B cell (primary cell): ENCODE data around the gene SKIC8. TPM values are rescaled to one million over a fixed set of nuclear protein-coding genes. Genes with fewer than 3 reads are reported as not detected.

Experiments
- ATAC-seq: fragments of 200-7000 bp; cut with Tn5 transposase; one replicate; pipeline ENCODE4 v1.10.0; 2021; ENCODE audit warnings: low read depth, mild to moderate bottlenecking, moderate number of reproducible peaks, moderate library complexity
- CTCF ChIA-PET: fragments of 350-600 bp; sonication (Branson Sonifier 250); formaldehyde crosslinking; loops from one replicate; lab custom pipeline; 2021; ENCODE audit warnings: antibody characterized with exemption, inconsistent platforms; lab: Charles Lee
- POLR2A ChIA-PET: fragments of 350-600 bp; sonication (Branson Sonifier 250); formaldehyde crosslinking; loops from one replicate; lab custom pipeline; 2021; ENCODE audit warnings: antibody characterized with exemption; lab: Charles Lee
- DNase-seq: peaks from one replicate; pipeline ENCODE4 v3.0.0; 2013
- H2AFZ ChIP-seq: 2 replicates; pipeline ENCODE4 v1.6.1; 2012; ENCODE audit warnings: mild to moderate bottlenecking, low read depth, low read length; ENCODE audit not compliant: insufficient read depth, poor library complexity, severe bottlenecking
- H3K27ac ChIP-seq, 2 donors: 1 replicate in 1 of 2; 2 replicates in 1 of 2; pipeline ENCODE4 v1.5.1; 2012 to 2013; ENCODE audit warnings: low read length in 2 of 2, mild to moderate bottlenecking in 2 of 2, moderate library complexity in 1 of 2
- H3K27me3 ChIP-seq, 4 experiments: fragments of 200-600 bp in 1 of 4; sonication (generic) in 1 of 4; replicated peaks in 1 of 4; 1 replicate in 2 of 4; 2 replicates in 2 of 4; pipeline versions ENCODE4 v1.6.1 to v1.7.0; 2013 to 2016; ENCODE audit warnings: low read length in 3 of 4, mild to moderate bottlenecking in 2 of 4, mixed read lengths in 1 of 4, moderate library complexity in 1 of 4; ENCODE audit not compliant: insufficient read depth in 4 of 4, control insufficient read depth in 3 of 4; ENCODE audit errors: control extremely low read depth in 1 of 4
- H3K36me3 ChIP-seq, 2 experiments: replicated peaks in 1 of 2; 1 replicate in 1 of 2; 2 replicates in 1 of 2; pipeline versions ENCODE4 v1.6.1 to v1.7.1; 2013; ENCODE audit warnings: low read length in 1 of 2; ENCODE audit not compliant: insufficient read depth in 2 of 2, control insufficient read depth in 1 of 2; ENCODE audit errors: control extremely low read depth in 1 of 2, extremely low read depth in 1 of 2
- H3K4me1 ChIP-seq, 2 donors: fragments of 200-600 bp in 1 of 2; sonication (generic) in 1 of 2; 1 replicate in 1 of 2; 2 replicates in 1 of 2; pipeline versions ENCODE4 v1.5.1 to v1.6.1; 2013 to 2017; ENCODE audit warnings: low read length in 2 of 2; ENCODE audit not compliant: control insufficient read depth in 2 of 2, insufficient read depth in 2 of 2
- H3K4me2 ChIP-seq: replicated peaks from 2 replicates; pipeline ENCODE3; 2012; ENCODE audit warnings: mild to moderate bottlenecking, low read depth, low read length; ENCODE audit not compliant: poor library complexity, severe bottlenecking
- H3K4me3 ChIP-seq, 5 experiments: fragments of 200-600 bp in 1 of 5; sonication (generic) in 1 of 5; 1 replicate in 3 of 5; 2 replicates in 2 of 5; pipeline versions ENCODE4 v1.5.1 to v1.7.0; 2011 to 2016; ENCODE audit warnings: low read length in 4 of 5, mild to moderate bottlenecking in 4 of 5, low read depth in 2 of 5, control low read depth in 1 of 5, moderate library complexity in 1 of 5; ENCODE audit not compliant: insufficient read depth in 1 of 5; ENCODE audit errors: control extremely low read depth in 1 of 5, extremely low read depth in 1 of 5
- H3K79me2 ChIP-seq: fragments of 200-600 bp; sonication (generic); one replicate; pipeline ENCODE4 v1.6.0; 2016; ENCODE audit warnings: low read length; ENCODE audit not compliant: control insufficient read depth, insufficient read depth
- H3K9ac ChIP-seq: fragments of 200-600 bp; sonication (generic); 2 replicates; pipeline ENCODE4 v1.6.1; 2017; ENCODE audit warnings: mild to moderate bottlenecking, low read length, moderate library complexity
- H3K9me3 ChIP-seq, 3 donors: one replicate each; pipeline versions ENCODE4 v1.6.1 to v1.7.1; 2013; ENCODE audit warnings: low read length in 2 of 3; ENCODE audit not compliant: control insufficient read depth in 2 of 3, insufficient read depth in 1 of 3; ENCODE audit errors: control extremely low read depth in 1 of 3
- H4K20me1 ChIP-seq: 2 replicates; pipeline ENCODE4 v1.6.0; 2012; ENCODE audit warnings: mild to moderate bottlenecking, low read length; ENCODE audit not compliant: insufficient read depth, control insufficient read depth, poor library complexity, severe bottlenecking
- H3K27ac Mint-ChIP-seq: one replicate; pipeline ENCODE4 v1.8.0; 2021; ENCODE audit warnings: mixed read lengths
- H3K27me3 Mint-ChIP-seq: one replicate; pipeline ENCODE4 v1.8.0; 2021; ENCODE audit warnings: mixed read lengths
- H3K4me1 Mint-ChIP-seq: one replicate; pipeline ENCODE4 v1.8.0; 2021; ENCODE audit warnings: mixed read lengths
- H3K4me3 Mint-ChIP-seq: one replicate; pipeline ENCODE4 v1.8.0; 2021; ENCODE audit warnings: mixed read lengths
- H3K9me3 Mint-ChIP-seq: one replicate; pipeline ENCODE4 v1.8.0; 2022; ENCODE audit warnings: mixed read lengths; ENCODE audit not compliant: insufficient read depth
- CTCF ChIP-seq: fragments of 200-600 bp; IDR thresholded peaks from one replicate; pipeline ENCODE4 v1.8.0; 2022; ENCODE audit warnings: antibody characterized with exemption, mild to moderate bottlenecking
- EZH2 ChIP-seq: IDR thresholded peaks from 2 replicates; pipeline ENCODE4 v1.6.1; 2012; ENCODE audit warnings: borderline replicate concordance, low read depth, mild to moderate bottlenecking, moderate library complexity, low read length; ENCODE audit not compliant: insufficient read depth, poor library complexity, severe bottlenecking
- WGBS: methylation state at CpG from one replicate; pipeline ENCODE4 v1.1.5; 2013; ENCODE audit warnings: missing lambda C conversion rate; ENCODE audit not compliant: insufficient coverage; 5-methylcytosine and 5-hydroxymethylcytosine counted together
- intact Hi-C: fragments of 100-400 bp; cut with micrococcal nuclease; formaldehyde crosslinking; loops from one replicate; pipeline ENCODE4 v1.10.0; 2022
- polyA plus RNA-seq: library from polyadenylated mRNA; depleted of rRNA; stranded (reverse); fragments of >200 nt; gene quantifications from 2 replicates; pipeline ENCODE4 v1.2.3, GENCODE V29; 2012
- total RNA-seq, 2 donors: library from RNA; stranded (reverse); fragments of 120-200 nt in 1 of 2; gene quantifications; 1 replicate in 1 of 2; 2 replicates in 1 of 2; pipeline versions ENCODE4 v1.2.3 to v1.2.4, GENCODE V29; 2013 to 2022

SKIC8 gene
- total and polyA plus RNA-seq, 2 donors (not counting 1 experiment from before 2014, with no cell fraction given), result 31.9 to 40.2 TPM

GRCh38 chr15:78256044-78256437 lies 43.4 kb downstream of the SKIC8 start:
- CTCF ChIA-PET, result no interaction called here
- no peak for ATAC-seq
- Histone ChIP-seq H2AFZ (no peak overlapping the region), H3K4me1 (no peaks in the 10 kb centered on the region), H3K27me3 (no peaks in the 10 kb centered on the region), H4K20me1 (no peaks in the 10 kb centered on the region), H3K4me3 (no peak overlapping the region), H3K79me2 (no peaks in the 10 kb centered on the region), H3K9ac (no peak overlapping the region), H3K9me3 (no peaks in the 10 kb centered on the region), H3K4me2 (no peak overlapping the region), H3K27ac (no peak overlapping the region), H3K36me3 (no peaks in the 10 kb centered on the region)
- H3K4me1 Mint-ChIP-seq, result no peaks in the 10 kb centered on the region
- no CpG with 5 or more reads among the region's 3 CpGs for WGBS
- intact Hi-C loops, result no loop called here
- POLR2A ChIA-PET, result no interaction called here
- H3K4me3 Mint-ChIP-seq, result no peak overlapping the region
- DNase-seq, result no peak
- H3K9me3 Mint-ChIP-seq, result no peaks in the 10 kb centered on the region
- no peak overlapping the region for H3K27ac Mint-ChIP-seq
- H3K27me3 Mint-ChIP-seq, result peaks cover under 1% of the 10 kb centered on the region
- TF ChIP-seq CTCF (no peak), EZH2 (no peak)

- Histone ChIP-seq H3K36me3 (no peaks in the 10 kb centered on the region), H3K9me3 (no peaks in the 10 kb centered on the region), H3K4me3 (no peak overlapping the region), H3K27me3 (no peaks in the 10 kb centered on the region), H3K79me2 (no peaks in the 10 kb centered on the region), H3K4me1 (no peaks in the 10 kb centered on the region), H3K9ac (no peak overlapping the region), H3K4me2 (no peak overlapping the region), H4K20me1 (no peaks in the 10 kb centered on the region), H2AFZ (no peak overlapping the region), H3K27ac (no peak overlapping the region)
- no peak overlapping the region for H3K27ac Mint-ChIP-seq
- no CpG with 5 or more reads among the region's 1 CpG for WGBS
- DNase-seq (no peak), ATAC-seq (no peak)
- intact Hi-C loops, result no loop called here
- POLR2A ChIA-PET, result no interaction called here
- no peaks in the 10 kb centered on the region for H3K4me1 Mint-ChIP-seq
- CTCF ChIA-PET, result interaction anchor here (1.1 kb wide), 1 partner anchor 13 kb away, joined by 3 read pairs; no protein-coding TSS in a partner anchor
- no peak overlapping the region for H3K4me3 Mint-ChIP-seq
- H3K9me3 Mint-ChIP-seq, result no peaks in the 10 kb centered on the region
- H3K27me3 Mint-ChIP-seq, result peaks cover 5% of the 10 kb centered on the region
- TF ChIP-seq EZH2 (no peak), CTCF (no peak)
These were observed 43.9 kb downstream of the SKIC8 start for GRCh38 chr15:78255421-78256043.
